ENCODE measurements around the gene CCDC134.

Gene CCDC134

DNA sequence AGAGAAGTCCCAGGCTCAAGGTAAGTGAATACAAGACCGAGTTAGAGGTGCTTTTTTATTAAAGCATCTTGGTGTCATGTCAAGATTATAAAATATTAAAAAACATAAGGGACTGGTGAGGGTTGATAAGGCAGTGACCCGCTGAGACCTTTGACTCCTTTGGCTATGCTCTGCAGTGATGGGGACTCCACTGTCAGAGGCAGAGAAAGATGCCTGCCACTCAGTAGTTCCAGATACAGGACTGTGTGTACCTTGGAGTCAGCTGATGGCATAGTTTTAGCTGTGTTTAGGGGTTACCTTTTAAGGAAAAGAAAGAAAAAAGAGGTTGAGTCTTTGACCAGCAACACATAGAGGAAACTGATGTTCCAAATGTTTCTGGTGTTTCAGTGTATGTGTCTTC, 73.6 kb downstream of the CCDC134 start:
- FAIRE-seq (no peak), DNase-seq (ENCODE audit: insufficient read length, low spot score) (no peak)

DNA sequence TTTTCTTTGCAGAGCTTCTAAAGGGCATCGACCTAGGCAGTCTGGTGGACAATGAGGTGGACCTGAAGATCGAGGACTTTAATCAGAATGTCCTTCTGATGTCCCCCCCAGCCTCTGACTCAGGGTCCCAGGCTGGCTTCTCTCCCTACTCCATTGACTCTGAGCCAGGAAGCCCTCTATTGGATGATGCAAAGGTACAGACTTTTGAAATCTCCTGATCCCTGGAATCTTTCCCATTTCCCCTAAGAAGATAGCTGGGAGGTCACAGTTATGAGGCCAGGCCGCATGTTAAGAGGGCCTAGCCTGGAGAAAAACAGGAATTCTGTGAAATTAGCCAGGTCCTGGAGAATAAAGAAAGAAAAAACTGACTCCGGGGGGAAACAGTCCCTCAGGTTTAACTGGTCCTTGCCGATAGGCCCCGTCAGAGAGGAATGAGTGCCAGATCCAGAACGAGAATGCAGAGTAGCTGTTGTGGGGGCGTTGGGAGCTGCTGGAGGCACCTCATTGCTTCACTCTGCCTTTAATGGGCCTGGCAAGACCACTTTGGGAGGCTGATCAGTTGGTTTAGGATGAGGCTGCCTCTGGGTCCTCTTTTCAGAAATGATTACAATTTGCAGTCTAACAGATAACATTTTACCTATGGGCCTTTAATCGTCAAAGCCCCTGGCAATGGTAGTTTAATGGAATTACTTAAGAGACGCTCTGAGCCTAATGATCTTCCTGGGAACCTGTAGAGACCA, 75.2 kb downstream of the CCDC134 start:
- DNase-seq (ENCODE audit: insufficient read length, low spot score) (no peak), FAIRE-seq (no peak)

Measured in HTR-8/SVneo (cell line).